Esophagus muscularis mucosa (tissue), 3 donors: ENCODE results near the gene LHFPL5.

Source experiments
- EP300 ChIP-seq: sonication (generic); formaldehyde crosslinking; IDR thresholded peaks from one replicate; pipeline ENCODE4 v1.6.1; 2017; ENCODE audit warnings: antibody characterized with exemption
- TF ChIP-seq, protein P1 (sequence below), 3 experiments: fragments of 200-600 bp in 2 of 3; fragments of 450-650 bp in 1 of 3; sonication (generic) in 2 of 3; IDR thresholded peaks; one replicate each; pipeline ENCODE4 v1.5.1; 2017 to 2019; ENCODE audit warnings: antibody characterized with exemption in 3 of 3, mild to moderate bottlenecking in 2 of 3, moderate library complexity in 1 of 3

DNA sequence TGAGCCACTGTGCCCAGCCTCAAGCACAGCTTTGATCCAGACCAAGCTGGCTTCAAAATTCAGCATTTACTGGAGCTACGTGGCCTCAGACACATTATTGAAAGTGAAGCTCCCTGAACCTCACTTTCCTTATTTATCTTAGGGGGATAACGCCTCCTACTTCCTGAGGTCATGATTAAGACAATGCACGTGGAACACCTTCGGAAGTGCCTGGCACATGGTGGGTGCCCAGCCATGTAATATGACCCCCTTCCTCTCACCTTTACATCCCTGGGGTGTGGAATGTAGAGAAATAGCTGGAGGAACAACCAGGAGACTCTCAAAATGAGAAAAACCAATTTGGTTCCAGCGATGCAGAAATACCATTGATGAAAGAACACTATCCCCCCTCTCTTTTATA, 6.4 kb upstream of the LHFPL5 start:
- TF ChIP-seq EP300: no peak
- TF ChIP-seq, protein P1, sequence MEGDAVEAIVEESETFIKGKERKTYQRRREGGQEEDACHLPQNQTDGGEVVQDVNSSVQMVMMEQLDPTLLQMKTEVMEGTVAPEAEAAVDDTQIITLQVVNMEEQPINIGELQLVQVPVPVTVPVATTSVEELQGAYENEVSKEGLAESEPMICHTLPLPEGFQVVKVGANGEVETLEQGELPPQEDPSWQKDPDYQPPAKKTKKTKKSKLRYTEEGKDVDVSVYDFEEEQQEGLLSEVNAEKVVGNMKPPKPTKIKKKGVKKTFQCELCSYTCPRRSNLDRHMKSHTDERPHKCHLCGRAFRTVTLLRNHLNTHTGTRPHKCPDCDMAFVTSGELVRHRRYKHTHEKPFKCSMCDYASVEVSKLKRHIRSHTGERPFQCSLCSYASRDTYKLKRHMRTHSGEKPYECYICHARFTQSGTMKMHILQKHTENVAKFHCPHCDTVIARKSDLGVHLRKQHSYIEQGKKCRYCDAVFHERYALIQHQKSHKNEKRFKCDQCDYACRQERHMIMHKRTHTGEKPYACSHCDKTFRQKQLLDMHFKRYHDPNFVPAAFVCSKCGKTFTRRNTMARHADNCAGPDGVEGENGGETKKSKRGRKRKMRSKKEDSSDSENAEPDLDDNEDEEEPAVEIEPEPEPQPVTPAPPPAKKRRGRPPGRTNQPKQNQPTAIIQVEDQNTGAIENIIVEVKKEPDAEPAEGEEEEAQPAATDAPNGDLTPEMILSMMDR (IDR thresholded peaks at IDR 0.05): no peak
